Stimulated activated CD4-positive, alpha-beta T cell treated with anti-CD3 and anti-CD28 coated beads, Interleukin-12 subunit alpha, Interleukin-12 subunit beta, amount 100 ng/mL, for 4 hours (primary cell): ENCODE data around the gene IFI30.

Experiments used
- DNase-seq: peaks from one replicate; pipeline ENCODE4 v3.0.0-alpha.2; 2020

The IFI30 gene

DNA sequence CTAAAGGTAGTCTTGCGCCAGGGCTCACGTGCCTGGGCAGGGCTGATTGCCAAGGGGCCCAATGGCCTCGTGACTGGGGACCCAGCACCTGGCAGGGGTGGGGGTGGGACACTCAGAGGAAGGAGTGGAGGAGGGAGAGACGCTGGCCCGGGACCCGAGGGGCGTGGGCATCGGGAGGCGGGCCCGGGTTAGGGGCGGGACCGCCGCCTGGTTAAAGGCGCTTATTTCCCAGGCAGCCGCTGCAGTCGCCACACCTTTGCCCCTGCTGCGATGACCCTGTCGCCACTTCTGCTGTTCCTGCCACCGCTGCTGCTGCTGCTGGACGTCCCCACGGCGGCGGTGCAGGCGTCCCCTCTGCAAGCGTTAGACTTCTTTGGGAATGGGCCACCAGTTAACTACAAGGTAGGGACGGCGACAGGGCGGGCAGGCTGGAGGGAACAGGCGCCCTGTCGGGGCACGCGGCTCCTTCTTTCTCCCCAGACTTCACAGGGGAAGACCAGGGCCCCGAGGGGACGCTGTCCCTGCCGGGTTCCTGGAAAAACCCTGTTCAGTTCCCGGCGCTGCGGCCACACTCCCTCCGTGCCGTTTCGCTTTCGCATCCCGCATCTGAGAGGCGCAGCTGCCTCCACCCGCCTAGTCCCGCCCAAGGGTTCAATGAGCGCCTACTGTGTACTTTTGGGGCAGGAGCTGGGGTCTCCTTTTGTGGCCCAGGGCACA, at the start of gene IFI30:
IFI30 (plus strand) TSS at position 242 of the 717 bp plus-strand sequence; CDS start at position 271, 29 bp downstream.
- DNase-seq = peak; percentile 62

- no peak for DNase-seq
Measured at GRCh38 chr19:18123819-18124218, 49.8 kb upstream of the IFI30 start.

- no peak for DNase-seq
Measured at GRCh38 chr19:18126097-18126496, 47.5 kb upstream of the IFI30 start.

DNA sequence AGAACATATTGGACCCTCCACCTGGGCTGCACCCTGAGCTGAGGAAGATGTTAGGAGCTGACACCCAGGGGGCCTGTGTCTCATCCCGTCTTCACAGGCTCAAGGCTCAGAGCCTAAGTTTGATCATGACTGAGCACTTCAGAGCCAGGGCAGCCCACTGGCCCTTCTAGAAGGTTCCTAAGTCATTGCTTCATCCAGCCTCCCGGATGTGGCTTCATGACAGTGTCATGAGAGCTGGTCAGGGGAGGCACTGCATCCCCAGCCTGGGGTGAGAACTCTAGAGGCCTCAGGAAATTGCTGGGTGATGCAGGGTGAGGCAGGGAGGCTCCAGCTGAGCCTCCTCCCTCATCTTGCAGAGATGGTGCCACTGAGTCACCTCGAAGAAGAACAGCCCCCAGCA, 45.6 kb upstream of the IFI30 start:
- DNase-seq = no peak

DNA sequence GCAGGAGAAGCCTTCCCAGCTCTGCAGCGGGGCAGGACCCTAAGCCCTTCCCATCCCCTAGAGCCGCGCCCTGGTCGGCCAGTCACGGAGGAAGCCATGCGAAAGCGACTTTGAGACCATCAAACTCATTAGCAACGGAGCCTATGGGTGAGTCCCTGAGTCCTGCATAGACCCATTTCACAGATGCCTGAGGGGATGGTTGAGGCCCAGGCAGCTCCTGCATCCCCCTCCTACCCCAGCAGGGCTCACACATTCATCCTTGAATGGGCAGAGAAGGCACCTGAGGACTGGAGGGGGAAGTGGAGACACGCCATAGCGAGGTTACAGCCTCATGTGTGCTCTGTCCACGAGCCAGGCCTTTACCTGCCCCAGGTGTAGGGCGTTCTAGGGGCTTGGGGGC, 44.8 kb upstream of the IFI30 start:
- DNase-seq = no peak

DNA sequence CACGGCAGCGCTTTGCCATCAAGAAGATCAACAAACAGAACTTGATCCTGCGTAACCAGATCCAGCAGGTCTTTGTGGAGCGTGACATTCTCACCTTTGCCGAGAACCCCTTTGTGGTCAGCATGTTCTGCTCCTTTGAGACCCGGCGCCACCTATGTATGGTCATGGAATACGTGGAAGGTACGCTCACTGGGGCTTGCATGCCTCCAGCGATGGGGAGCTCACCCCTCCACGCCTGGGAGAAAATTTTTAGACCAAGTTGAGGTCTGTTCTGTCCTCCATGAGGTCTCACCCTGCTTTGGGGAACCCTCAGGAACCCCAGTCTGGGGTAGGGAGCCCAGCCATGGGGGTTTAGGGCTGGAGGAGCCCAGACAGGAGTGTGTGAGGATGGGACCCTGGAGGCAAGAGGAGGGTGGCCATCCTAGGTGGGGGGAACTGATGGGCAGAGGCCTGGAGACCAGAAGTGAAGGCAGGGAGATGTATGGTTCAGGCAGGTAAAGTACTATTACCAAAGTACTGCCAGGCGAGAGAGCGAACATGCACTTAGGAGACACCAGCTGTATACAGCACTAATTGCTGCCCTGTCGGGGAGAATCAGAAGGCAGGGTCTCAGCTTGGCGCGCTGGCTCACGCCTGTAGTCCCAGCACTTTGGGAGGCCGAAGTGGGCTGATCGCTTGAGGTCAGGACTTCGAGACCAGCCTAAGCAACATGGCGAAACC, 42.9 kb upstream of the IFI30 start:
- DNase-seq = no peak

DNA sequence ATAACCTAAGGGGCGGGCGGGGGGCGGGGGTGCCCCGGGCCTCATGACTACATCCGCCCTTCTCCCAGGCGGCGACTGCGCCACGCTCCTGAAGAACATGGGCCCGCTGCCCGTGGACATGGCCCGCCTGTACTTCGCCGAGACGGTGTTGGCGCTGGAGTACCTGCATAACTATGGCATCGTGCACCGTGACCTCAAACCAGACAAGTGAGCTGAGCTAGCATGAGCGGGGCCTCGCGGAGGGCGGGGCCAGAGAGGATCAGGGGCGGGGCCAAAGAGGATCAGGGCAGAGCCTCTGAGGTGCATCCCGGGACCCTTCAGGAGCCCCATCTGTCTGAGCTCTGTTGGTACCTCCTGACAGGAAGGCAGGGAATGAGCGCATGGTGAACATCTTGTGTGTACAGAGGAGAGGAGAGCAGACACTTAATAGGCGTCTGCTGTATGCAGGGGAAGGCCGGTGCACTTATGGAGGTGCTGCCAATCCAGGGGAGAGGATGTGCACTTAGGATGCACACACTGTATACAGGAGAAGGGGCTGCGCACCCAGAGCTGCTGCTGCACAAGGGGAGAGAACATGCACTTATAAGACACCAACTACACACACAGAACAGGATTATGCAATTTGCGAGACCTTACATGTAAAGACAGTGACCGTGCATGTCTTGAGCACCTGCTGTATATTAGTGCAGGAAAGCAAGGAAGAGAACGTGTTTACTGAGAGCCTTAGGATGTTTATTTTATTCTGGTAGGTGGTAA, 41.6 kb upstream of the IFI30 start:
- DNase-seq = no peak

GRCh38 chr19:18135712-18136584, 37.7 kb upstream of the IFI30 start:
- no peak for DNase-seq

GRCh38 chr19:18137242-18137641, 36.4 kb upstream of the IFI30 start:
- DNase-seq = no peak

DNA sequence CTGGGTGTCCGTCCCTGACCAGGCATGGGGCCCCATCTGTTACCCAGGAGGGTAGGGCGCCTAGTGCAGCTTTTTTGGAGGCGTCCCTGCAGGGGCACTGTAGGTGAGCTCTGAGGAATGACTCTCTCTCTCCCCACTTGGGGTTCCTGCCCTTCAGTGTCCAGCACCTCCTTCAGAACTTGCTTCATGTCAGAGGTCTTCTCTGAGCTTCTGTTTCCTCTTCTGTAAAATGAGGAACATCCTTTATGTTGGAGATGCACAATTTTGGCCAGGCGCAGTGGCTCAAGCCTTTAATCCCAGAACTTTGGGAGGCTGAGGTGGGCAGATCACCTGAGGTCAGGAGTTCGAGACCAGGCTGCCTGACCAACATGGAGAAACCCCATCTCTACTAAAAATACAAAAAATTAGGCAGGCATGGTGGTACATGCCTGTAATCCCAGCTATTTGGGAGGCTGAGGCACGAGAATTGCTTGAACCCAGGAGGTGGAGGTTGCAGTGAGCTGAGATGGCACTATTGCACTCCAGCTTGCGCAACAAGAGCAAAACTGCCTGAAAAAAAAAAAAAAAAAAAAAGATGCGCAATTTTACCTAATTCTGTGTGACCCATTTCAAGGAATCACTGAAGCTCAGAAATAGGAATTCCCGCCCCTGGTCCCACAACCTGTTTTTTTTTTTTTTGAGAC, 35.8 kb upstream of the IFI30 start:
- no peak for DNase-seq

GRCh38 chr19:18140473-18140872, 33.1 kb upstream of the IFI30 start:
- DNase-seq = no peak

GRCh38 chr19:18141031-18141430, 32.6 kb upstream of the IFI30 start:
- DNase-seq = no peak

DNA sequence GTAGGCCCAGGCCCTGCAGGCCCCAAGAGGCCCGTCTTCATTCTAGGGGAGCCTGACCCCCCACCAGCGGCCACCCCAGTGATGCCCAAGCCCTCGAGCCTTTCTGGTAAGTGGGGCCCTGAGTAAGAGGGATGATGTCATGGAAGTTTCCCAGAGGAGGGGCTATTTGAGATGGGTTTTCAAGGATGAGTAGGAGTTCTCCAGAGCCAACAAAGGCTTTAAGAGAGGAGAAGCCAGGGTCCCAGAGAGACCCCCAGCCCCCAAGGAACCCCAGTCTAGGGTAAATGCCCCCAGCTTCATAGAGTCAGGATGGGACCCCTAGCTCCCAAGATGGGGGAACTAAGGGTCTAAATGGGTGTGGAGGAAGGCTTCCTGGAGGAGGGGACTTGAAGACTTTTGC, 29.7 kb upstream of the IFI30 start:
- no peak for DNase-seq

GRCh38 chr19:18144361-18144760, 29.3 kb upstream of the IFI30 start:
- no peak for DNase-seq

- no peak for DNase-seq
Measured at GRCh38 chr19:18144906-18145305, 28.7 kb upstream of the IFI30 start.

GRCh38 chr19:18145391-18145999, 28.1 kb upstream of the IFI30 start:
- DNase-seq = no peak

- no peak for DNase-seq
Measured at GRCh38 chr19:18147396-18147795, 26.2 kb upstream of the IFI30 start.

DNA sequence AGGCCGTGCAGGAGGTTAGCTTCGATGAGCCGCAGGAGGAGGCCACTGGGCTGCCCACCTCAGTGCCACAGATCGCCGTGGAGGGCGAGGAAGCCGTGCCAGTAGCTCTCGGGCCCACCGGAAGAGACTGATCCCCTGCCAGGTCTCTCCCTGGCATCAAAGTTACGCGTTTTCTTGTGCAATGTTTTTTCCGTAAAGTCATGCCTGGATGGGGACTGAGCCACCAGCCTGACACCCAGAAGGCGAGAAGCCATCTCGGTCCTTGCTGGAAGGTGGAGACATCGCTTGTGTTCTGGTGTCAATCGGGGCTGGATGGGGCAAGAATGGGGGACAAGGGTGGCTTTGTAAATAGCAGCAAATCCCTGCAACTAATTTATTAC, 24.0 kb upstream of the IFI30 start:
- DNase-seq = no peak

DNA sequence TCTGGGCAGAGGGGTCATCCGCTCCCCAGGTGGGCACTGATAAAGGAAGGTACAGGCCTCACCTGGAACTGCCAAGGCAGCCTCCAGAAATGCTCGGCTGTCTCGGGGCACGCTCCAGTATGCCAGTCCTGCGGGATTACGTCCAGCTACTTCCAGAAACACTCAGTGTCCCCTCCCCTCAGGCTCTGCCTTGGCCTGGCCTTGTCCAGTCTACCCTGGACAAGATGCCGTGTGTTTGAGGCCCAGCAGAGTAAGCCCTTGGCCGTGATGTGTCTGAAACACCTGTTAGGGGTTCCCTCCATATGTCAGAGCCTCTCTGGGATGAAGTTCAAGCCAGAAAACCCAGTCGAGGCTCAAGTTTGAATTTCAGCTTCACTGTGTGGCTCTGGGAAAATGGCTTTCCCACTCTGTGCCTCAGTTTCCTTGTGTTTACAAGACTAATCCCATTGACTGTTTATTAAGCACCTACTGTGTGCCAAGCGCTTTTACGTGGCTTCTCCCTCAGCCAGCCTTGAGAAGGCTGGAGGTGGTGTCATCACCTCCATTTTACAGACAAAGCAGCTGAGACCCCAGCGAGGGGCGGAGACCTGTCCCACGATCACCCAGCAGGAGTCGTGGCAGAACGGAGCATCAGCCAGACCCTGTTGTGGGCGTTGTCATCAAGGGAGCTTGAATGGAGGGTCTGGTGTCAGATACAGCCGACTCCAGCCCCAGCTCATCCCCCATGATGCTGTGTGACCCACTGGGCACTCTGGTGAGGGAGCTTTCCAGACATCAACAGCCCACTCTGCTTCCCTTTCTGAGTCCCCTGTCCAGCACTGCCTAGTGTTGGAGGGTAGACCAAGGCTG, 22.6 kb upstream of the IFI30 start:
- DNase-seq = no peak

GRCh38 chr19:18152442-18152816, 21.2 kb upstream of the IFI30 start:
- peak; percentile 99 for DNase-seq
